Left lung (tissue), 10 donors: ENCODE results near the gene DDX24. TPM values are rescaled to one million over a fixed set of nuclear protein-coding genes. Genes with fewer than 3 reads are reported as not detected.

Source experiments
- ATAC-seq: fragments of 200-7000 bp; cut with Tn5 transposase; one replicate; pipeline ENCODE4 v1.9.1; 2020; ENCODE audit warnings: moderate library complexity
- DNase-seq, 4 donors: peaks; one replicate each; pipeline ENCODE4 v3.0.0-alpha.2; 2013 to 2020
- H3K27ac ChIP-seq, 2 donors: fragments of 200-600 bp; sonication (generic) in 1 of 2; one replicate each; pipeline versions ENCODE4 v1.5.0 to v1.8.0; 2020 to 2021
- H3K27me3 ChIP-seq, 2 donors: fragments of 200-600 bp; sonication (generic) in 1 of 2; one replicate each; pipeline versions ENCODE4 v1.5.0 to v1.8.0; 2020 to 2021
- H3K36me3 ChIP-seq, 2 donors: fragments of 200-600 bp; sonication (generic) in 1 of 2; one replicate each; pipeline versions ENCODE4 v1.5.0 to v1.8.0; 2020 to 2021
- H3K4me1 ChIP-seq, 2 donors: fragments of 200-600 bp; one replicate each; pipeline ENCODE4 v1.8.0; 2021
- H3K4me3 ChIP-seq, 2 donors: fragments of 200-600 bp; sonication (generic) in 1 of 2; one replicate each; pipeline versions ENCODE4 v1.5.0 to v1.8.0; 2020 to 2021; ENCODE audit warnings: mild to moderate bottlenecking in 1 of 2
- H3K9me3 ChIP-seq, 2 donors: fragments of 200-600 bp; sonication (generic) in 1 of 2; one replicate each; pipeline versions ENCODE4 v1.5.0 to v1.8.0; 2020 to 2021
- CTCF ChIP-seq, 2 donors: fragments of 200-600 bp; sonication (generic) in 1 of 2; IDR thresholded peaks; one replicate each; pipeline versions ENCODE4 v1.5.0 to v1.8.0; 2021; ENCODE audit warnings: antibody characterized with exemption in 2 of 2
- intact Hi-C, 2 donors: fragments of 100-400 bp; cut with DNase I; formaldehyde crosslinking; loops; one replicate each; pipeline versions ENCODE4 v1.11.2 to v1.14.2; 2022
- polyA plus RNA-seq, 6 donors: library from polyadenylated mRNA; unstranded; fragments of 120-200 nt; gene quantifications; one replicate each; pipeline ENCODE4 v1.2.1, GENCODE V29; 2013; ENCODE audit not compliant: insufficient read length in 6 of 6
- total RNA-seq, 2 donors: library from RNA; stranded (reverse); fragmentation: NEBNext Ultra II Directional; extraction: Animal tissue kit (Norgen Biotek cat#: 25700); gene quantifications; one replicate each; pipeline ENCODE4 v1.2.1, GENCODE V29; 2021
- donor health status: DM: no; HTN: yes; CAD: no.
- donor health status: DM: no; HTN: no; CAD: no.

The DDX24 gene
- total and polyA plus RNA-seq, 8 donors: 127 to 148 (median 139) TPM

DNA sequence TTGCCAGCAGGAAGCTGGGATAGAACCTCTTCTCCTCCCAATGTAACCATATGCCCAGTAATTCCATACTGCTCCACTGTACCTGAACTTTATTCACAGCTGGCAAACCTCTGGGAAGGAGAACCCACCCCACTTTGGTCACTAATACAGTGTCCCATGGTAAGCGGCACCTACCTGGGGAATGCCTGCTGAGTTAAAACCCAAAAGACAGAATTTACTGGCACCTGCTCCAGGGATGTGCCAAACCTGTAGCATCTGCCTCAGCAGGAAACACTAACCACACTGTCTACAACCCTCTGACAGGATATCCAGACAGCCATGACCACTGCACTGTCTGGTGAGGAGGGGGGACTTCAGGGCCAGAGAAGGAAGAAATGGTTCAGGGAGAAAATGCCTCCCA lies 26.6 kb downstream of the DDX24 start:
- Histone ChIP-seq H3K36me3 (peaks cover 0 to 100% of the 10 kb centered on the region in 2 donors), H3K27me3 (no peaks in the 10 kb centered on the region), H3K4me1 (peaks cover 0 to 4% of the 10 kb centered on the region in 2 donors), H3K4me3 (no peak overlapping the region), H3K9me3 (no peaks in the 10 kb centered on the region), H3K27ac (no peak overlapping the region)
- no peak for DNase-seq
- TF ChIP-seq CTCF (IDR thresholded peaks at IDR 0.05): no peak
- intact Hi-C loops: no loop called here
- no peak for ATAC-seq

DNA sequence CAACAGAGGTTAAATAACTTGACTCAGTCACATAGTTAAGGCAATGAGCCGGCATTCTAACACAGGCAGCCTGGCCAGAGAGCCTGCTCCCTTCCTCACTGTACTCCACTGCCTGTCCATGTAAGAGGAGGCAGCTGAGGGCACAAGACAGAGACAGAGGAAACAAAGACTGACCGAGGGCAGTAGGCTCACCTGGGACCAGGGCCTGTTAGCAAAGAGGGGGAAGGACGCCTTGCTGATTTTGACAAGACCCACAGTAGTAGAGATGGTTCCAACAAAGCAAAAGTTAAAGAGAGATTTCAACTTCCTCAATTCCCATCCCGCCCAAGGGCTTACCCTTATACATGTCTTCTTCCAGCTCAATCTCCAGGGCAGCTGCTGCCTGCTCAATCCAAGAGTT lies 28.3 kb downstream of the DDX24 start:
- Histone ChIP-seq H3K27me3 (no peaks in the 10 kb centered on the region), H3K4me1 (no peaks in the 10 kb centered on the region), H3K4me3 (no peak overlapping the region), H3K36me3 (peaks cover 0 to 100% of the 10 kb centered on the region in 2 donors), H3K27ac (no peak overlapping the region), H3K9me3 (no peaks in the 10 kb centered on the region)
- TF ChIP-seq CTCF (IDR thresholded peaks at IDR 0.05): no peak
- intact Hi-C loops: no loop called here
- ATAC-seq: peak; percentile 8
- no peak for DNase-seq

DNA sequence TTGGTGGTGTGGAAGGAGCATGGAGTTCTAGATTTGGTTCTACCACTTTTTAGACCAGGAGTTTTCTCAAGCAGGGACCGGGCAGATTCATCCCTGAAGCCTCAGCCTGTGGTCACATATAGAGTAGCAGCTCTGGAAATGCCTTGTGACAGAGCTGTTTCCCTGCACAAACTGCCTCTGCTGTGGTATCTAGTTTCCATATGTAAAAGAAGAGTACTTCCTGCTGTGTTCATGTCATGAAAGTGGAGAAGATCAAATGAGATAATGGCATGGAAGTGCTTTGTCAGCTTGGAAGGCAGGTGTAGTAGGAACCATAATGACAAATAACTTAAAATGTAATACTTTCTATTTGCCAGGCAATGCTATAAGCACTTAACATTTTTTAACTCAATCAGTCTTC lies 28.8 kb downstream of the DDX24 start:
- ATAC-seq (no peak), DNase-seq (no peak)
- no peaks in the 10 kb centered on the region for H3K27me3 ChIP-seq
- intact Hi-C loops: no loop called here
- no peak overlapping the region for H3K4me3 ChIP-seq
- TF ChIP-seq CTCF (IDR thresholded peaks at IDR 0.05): no peak
- no peaks in the 10 kb centered on the region for H3K9me3 ChIP-seq
- peaks cover 0 to 100% of the 10 kb centered on the region in 2 donors for H3K36me3 ChIP-seq
- H3K4me1 ChIP-seq: no peaks in the 10 kb centered on the region
- no peak overlapping the region for H3K27ac ChIP-seq

DNA sequence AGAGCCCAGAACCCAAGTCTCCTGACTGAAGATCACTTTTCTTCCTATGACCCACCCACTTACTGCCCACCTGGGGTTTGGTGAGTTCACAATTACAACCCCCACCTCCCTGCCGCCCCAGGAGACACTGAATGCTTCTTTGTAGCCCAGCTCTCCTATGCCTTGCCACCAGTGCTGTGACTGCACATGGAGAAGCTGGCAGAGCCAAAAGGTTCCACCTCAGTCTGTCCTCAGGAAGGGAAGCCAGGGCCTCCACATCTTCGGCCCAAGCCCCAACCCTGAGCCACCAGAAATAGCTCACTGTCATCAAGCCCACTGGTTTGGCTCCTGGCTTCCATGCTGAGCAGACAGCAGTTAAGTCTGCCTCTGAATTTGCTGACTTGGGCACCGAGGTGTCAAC lies 29.2 kb downstream of the DDX24 start:
- Histone ChIP-seq H3K36me3 (peaks cover 0 to 100% of the 10 kb centered on the region in 2 donors), H3K9me3 (no peaks in the 10 kb centered on the region), H3K4me1 (no peaks in the 10 kb centered on the region), H3K4me3 (no peak overlapping the region), H3K27me3 (no peaks in the 10 kb centered on the region), H3K27ac (no peak overlapping the region)
- ATAC-seq (no peak), DNase-seq (no peak)
- intact Hi-C loops: no loop called here
- TF ChIP-seq CTCF (IDR thresholded peaks at IDR 0.05): no peak

GRCh38 chr14:94051115-94051514 lies 29.9 kb downstream of the DDX24 start:
- peaks cover 0 to 100% of the 10 kb centered on the region in 2 donors for H3K36me3 ChIP-seq

More at GRCh38 chr14:94051115-94051514, 29.9 kb downstream of the DDX24 start:
- intact Hi-C loops: no loop called here
- H3K4me3 ChIP-seq: no peak overlapping the region
- no peaks in the 10 kb centered on the region for H3K9me3 ChIP-seq
- ATAC-seq: peak; percentile 20
- peak in 1 of 4 donors; percentile 38 for DNase-seq
- H3K27ac ChIP-seq: no peak overlapping the region
- no peaks in the 10 kb centered on the region for H3K27me3 ChIP-seq
- no peak for TF ChIP-seq CTCF (IDR thresholded peaks at IDR 0.05)
- no peaks in the 10 kb centered on the region for H3K4me1 ChIP-seq
